Stimulated activated CD8-positive, alpha-beta memory T cell treated with anti-CD3 and anti-CD28 coated beads, Interleukin-7, amount 100 ng/mL, for 24 hours (primary cell): ENCODE data around the gene RABEP2.
"Not testable (repeated sequence)": the region's sequence is repeated elsewhere in the genome, so short reads cannot be mapped to it uniquely, and the experiment has no call there.

ENCODE experiments used
- DNase-seq: peaks from one replicate; pipeline ENCODE4 v3.0.0-alpha.2; 2020; ENCODE audit warnings: low read depth

The RABEP2 gene

GRCh38 chr16:28878083-28878926 lies 46.7 kb downstream of the RABEP2 start, which contains the start of gene ATP2A1:
ATP2A1 (plus strand) TSS chr16:28878488; CDS start chr16:28878672, 184 bp downstream.
- no peak for DNase-seq

- no peak for DNase-seq
Measured at GRCh38 chr16:28877655-28878000, 47.4 kb downstream of the RABEP2 start.

DNA sequence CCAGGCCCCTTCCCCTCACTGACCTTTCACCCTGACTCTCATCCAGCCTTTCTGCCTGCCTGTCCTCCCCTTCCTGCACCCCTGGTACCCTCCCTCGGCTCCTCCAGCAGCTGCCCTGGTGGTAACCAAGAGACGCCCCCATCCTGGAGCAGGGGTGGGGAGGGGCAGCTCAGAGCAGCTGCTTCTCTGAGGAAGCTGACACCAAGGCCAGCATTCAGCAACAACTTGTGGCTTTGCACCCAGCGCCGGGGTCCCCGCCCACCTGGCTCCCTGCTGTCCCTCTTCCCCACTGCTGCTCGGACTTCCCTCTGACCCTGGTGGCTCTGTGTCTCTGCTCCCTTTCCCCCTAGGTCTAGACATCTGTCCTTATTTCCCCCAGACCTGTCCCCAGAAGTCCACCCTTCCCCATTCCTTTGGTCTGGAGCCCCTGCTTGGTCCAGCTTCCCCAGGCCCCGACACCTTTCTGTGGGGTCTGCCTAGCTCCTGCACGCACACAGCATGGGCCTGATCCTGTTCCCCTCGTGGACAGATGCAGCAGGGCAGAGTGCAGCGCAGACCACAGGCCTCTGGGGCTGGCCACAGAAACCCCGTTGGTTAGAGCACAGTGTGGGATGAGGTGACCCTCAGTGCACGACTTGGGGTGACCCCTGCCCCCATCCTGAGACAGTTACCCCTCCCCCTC lies 47.9 kb downstream of the RABEP2 start:
- DNase-seq, result no peak

- no peak for DNase-seq
Measured at GRCh38 chr16:28876019-28876659, 48.9 kb downstream of the RABEP2 start.

DNA sequence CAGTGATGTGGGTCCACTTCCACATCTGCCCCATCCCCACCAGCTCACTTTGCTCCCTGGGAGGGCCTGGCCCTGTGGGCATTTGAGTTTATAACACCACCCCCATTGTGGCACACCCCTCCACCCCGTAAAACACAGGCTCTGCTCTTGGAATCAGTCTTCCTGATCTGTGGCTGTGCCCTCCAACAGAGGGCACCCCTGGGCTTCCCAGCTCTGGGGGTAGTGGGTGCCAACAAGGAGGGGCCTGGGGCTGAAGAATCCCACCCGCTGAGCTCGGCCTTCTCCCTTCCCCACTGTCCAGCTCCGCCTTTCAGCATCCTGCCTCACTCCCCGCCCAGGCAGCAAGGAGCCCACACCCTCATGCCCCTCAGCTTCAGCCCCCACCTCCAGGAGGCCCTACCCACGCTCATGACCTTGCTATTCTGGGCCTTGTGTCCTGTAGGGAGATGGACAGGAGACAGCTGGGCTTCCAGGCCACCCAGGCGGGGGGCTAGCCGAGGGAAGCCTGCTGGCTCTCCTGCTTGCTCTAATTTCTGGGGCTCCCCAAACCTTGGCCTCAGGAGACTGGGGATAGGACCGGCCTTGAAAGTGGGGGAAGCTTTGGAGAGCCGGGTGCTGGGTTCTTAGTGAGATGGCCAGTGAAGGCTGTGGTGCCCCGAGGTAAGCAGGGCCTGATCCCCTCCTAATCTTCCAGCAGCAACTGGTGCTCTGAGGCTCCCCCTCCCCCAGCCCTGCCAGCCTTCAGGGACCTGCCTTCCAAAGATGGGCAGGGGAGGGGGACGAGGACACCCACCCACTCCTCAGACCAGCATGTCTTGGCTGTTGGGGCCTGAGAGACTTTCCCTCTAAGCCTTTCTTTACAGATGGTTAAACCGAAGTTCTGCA lies 49.7 kb downstream of the RABEP2 start:
- DNase-seq, result no peak

- no peak for DNase-seq
Measured at GRCh38 chr16:28874406-28874805, 50.6 kb downstream of the RABEP2 start.

DNA sequence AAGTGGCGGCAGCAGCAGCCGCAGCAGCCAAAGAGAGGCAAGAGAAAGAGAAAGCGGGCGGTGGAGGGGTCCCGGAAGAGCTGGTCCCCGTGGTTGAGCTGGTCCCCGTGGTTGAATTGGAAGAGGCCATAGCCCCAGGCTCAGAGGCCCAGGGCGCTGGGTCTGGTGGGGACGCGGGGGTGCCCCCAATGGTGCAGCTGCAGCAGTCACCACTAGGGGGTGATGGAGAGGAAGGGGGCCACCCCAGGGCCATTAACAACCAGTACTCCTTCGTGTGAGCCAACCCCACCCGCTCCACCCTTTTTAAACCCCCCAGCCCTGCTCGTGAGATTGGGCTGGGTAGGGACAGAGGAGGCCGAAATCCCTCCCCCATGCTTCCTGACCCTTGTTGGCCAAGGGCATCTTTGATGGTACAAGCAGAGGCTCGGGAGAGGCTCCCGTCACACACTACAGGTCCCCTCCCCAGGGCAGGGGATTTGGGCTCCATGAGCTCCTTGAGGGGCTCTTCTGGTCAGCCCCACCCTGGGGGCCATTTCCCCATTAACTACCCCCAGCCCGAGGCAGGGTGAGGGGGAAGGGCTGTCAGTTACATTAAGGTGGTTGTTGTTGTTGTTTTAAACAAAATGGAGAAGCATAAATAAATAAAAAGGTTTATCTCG lies 51.4 kb downstream of the RABEP2 start:
- no peak for DNase-seq

DNA sequence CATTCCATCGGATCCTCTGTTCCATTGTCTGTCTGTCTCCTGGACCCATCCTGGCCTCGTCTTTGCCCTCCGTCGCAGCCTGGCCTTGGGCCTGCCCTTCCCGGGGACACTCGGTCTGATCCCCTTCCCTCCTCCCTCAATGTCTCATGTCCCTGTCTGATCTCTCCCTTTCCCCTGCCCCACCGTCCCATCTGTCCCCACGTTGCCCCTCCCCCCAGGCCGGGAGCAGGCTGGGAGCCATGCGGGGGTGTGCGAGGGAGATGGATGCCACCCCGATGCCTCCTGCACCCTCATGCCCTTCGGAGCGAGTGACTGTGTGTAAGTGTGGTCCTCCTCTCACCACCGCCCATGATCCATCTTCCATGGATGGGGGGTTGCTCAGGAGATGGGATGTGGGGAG lies 52.1 kb downstream of the RABEP2 start:
- DNase-seq, result no peak

DNA sequence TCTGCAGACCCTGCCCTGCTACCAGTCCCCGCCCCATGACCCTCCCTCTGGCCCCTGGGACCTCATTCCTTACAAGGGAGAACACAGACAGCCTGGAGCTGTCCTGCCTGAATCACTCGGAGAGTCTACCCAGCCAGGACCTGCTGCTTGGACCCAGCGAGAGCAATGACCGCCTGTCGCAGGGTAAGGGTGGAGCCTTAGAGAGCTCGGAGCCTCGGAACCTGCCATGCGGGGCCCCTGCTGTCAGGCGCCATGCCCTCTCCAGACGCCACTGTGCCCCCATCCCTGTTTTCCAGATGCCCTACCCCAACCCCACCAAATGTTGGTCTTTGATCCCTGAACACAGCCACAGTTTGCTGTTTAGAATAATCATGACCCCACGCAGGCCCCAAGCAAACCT lies 55.8 kb downstream of the RABEP2 start:
- no peak for DNase-seq

GRCh38 chr16:28867646-28868045 lies 57.4 kb downstream of the RABEP2 start:
- DNase-seq, result not testable (repeated sequence)

DNA sequence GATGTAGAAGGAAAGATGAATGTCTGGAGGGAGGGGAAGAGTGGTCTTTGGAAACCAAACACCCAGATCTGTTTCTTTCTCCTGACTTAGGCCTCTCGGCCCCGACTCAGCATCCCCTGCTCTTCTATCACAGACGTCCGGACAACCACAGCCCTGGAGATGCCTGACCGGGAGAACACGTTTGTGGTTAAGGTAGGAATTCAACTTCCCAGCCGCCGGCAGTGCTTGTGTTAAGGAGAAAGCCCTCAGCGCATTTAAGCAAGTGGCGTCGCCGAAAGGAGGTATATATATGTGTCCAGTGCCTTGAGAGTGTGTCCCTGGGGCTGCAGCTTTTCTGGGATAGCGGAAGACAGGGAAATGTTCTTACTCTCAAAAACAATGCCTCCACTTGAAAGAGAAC lies 57.8 kb downstream of the RABEP2 start:
- DNase-seq, result no peak

DNA sequence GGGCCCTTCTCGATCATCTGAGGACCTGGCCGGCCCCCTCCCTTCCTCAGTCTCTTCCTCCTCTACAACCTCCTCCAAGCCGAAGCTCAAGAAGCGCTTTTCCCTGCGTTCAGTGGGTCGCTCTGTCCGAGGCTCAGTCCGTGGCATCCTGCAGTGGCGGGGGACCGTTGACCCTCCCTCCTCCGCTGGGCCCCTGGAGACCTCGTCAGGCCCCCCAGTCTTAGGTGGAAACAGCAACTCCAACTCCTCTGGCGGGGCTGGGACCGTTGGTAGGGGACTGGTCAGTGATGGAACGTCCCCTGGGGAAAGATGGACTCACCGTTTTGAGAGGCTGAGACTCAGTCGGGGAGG lies 58.6 kb downstream of the RABEP2 start:
- DNase-seq, result no peak

DNA sequence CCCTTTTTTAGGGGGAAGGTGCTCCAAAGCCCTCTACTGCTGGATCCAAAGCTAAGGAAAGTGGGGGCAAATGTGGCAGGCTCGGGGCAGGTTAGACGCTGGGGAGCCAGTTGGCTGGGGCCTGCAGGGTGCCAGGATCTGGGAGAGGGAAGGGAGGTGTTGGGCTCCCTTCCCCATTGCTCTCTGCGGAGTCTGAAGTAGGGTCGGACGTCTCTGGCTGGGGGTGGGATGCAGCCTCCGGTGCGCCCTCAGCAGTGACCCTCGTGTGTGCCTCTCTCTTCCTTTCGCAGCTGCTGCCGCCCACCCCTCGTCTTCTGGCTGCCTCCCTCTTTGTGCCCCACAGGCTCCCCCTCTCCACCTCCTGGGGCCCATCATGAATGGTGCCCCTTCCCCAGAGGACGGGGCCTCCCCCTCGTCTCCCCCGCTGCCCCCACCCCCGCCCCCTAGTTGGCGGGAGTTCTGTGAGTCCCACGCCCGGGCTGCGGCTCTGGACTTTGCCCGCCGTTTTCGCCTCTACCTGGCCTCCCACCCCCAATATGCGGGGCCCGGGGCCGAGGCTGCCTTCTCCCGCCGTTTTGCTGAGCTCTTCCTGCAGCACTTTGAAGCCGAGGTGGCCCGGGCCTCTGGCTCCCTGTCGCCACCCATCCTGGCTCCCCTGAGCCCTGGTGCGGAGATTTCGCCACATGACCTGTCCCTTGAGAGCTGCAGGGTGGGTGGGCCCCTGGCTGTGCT lies 59.1 kb downstream of the RABEP2 start:
- no peak for DNase-seq

DNA sequence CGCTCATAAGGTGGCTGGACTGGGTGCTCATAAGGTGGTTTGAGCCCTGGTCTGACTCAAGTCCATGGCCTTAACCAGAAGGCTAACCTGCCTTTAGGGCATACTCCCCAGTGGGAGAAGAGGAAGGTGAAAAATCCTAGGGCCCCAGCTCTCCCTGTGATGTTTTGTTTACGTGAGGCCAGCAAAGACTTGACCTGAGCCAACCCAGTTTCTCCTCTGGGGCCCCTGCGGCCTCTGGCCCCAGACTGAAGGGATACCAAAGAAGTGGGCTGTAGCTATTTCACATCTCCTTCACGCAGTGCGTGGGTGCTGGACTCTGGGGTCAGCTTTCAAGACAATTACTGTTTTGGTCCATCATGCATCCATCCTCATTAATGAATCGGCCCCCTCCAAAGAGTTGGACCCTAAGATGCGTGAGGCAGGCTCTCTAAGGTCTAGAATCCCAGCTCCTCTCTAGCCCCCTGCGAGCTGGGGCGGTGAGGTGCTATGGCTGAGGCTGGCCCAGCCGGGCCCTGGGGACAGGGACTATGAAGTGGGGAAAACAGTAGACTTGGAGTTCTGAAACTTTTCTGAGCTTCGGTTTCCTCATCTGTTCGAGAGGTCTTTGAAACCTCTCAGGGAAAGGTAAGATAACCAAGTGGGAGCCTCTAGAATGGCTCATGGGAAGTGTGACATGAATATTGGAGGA lies 59.9 kb downstream of the RABEP2 start:
- no peak for DNase-seq

DNA sequence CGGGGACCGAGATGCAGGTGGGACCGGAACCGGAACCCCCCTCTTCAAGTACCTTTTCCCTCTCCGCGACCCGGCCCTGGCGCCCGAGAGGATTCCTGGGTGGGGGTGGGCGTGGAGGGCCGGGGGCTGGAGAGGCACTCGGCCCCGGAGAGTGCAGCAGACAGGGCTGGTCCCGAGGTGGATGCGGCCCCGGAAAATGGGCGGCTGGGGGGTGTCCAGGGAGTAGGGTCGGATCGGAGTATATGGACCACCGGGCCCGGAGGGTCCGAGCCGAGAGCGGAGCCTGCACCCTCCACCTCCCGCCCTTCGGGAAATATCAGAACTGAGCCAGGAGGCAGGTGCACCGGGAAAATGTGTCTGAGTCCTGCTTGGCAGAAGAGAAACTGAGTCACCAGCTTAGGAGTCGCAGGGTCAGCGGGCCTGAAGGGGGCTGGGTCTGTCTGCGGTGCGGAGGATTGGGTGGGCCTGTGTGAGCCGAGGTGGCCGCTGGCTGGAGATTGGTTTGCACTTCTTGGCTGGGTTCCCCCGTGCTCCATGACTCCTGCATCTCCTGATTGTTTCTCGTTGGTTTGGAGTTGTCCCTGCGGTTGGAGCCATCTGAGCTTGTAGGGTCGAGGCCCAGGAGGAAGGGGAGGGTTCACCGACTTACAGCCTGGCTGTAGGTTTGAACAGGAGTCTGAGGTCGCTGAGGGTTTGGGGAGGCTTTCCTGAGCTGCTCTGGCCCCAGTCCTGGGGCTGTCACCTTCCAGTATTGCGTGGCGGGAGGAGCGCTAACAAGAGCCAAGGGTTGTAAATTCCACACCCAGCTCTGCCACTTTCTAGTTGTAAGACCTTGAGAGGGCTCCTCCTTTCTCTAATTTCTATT lies 60.9 kb downstream of the RABEP2 start:
- no peak for DNase-seq

- no peak for DNase-seq
Measured at GRCh38 chr16:28859326-28859725, 65.7 kb downstream of the RABEP2 start.

DNA sequence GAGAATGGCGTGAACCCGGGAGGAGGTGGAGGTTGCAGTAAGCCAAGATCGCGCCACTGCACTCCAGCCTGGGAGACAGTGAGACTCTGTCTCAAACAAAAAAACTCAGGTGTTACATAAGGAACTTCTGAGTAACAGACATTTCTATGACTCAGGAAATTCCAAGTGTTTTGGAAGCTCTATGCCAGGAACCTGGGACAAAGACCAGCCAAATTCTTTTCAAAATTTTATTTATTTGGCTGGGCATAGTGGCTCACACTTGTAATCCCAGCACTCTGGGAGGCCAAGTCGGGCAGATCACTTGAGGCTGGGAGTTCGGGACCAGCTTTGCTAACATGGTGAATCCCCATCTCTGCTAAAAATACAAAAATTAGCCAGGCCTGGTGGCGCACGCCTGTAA lies 66.6 kb downstream of the RABEP2 start:
- DNase-seq, result no peak
